Liver (tissue), 3 donors: ENCODE data around the gene CTLA4.

Experiments
- FOXA1 ChIP-seq: IDR thresholded peaks from 2 replicates; pipeline ENCODE4 v1.6.1; 2016; ENCODE audit warnings: antibody characterized with exemption
- GABPA ChIP-seq, 2 donors: IDR thresholded peaks in 1 of 2; conservative IDR thresholded peaks in 1 of 2; 2 replicates each; pipeline ENCODE4 v1.6.1; 2016; ENCODE audit warnings: antibody characterized with exemption in 2 of 2, mild to moderate bottlenecking in 1 of 2, moderate library complexity in 1 of 2
- JUND ChIP-seq, 2 donors: IDR thresholded peaks; 2 replicates each; pipeline ENCODE4 v1.6.1; 2016; ENCODE audit warnings: antibody characterized with exemption in 2 of 2
- RAD21 ChIP-seq, 2 donors: IDR thresholded peaks; 2 replicates each; pipeline ENCODE4 v1.6.1; 2016; ENCODE audit warnings: antibody characterized with exemption in 2 of 2, mild to moderate bottlenecking in 2 of 2
- SP1 ChIP-seq: IDR thresholded peaks from 2 replicates; pipeline ENCODE4 v1.6.1; 2018; ENCODE audit warnings: antibody characterized with exemption, mild to moderate bottlenecking
- TAF1 ChIP-seq: conservative IDR thresholded peaks from 2 replicates; pipeline ENCODE4 v1.6.1; 2016; ENCODE audit warnings: antibody characterized with exemption, mild to moderate bottlenecking
- TF ChIP-seq, protein P1 (sequence below): fragments of 150-350 bp; IDR thresholded peaks from 2 replicates; pipeline ENCODE4 v1.5.1; 2017; ENCODE audit warnings: improper control_type of control experiment, low read depth, low read length; ENCODE audit not compliant: missing input control
- TF ChIP-seq, protein P2 (sequence below): IDR thresholded peaks from 2 replicates; pipeline ENCODE4 v1.6.1; 2016; ENCODE audit warnings: antibody characterized with exemption, mild to moderate bottlenecking
- TF ChIP-seq, protein P3 (sequence below): IDR thresholded peaks from 2 replicates; pipeline ENCODE4 v1.6.1; 2016; ENCODE audit warnings: antibody characterized with exemption
- TF ChIP-seq, protein P4 (sequence below): IDR thresholded peaks from 2 replicates; pipeline ENCODE4 v1.6.1; 2016; ENCODE audit warnings: antibody characterized with exemption
- donor health status: healthy.
- donor health status: healthy.

DNA sequence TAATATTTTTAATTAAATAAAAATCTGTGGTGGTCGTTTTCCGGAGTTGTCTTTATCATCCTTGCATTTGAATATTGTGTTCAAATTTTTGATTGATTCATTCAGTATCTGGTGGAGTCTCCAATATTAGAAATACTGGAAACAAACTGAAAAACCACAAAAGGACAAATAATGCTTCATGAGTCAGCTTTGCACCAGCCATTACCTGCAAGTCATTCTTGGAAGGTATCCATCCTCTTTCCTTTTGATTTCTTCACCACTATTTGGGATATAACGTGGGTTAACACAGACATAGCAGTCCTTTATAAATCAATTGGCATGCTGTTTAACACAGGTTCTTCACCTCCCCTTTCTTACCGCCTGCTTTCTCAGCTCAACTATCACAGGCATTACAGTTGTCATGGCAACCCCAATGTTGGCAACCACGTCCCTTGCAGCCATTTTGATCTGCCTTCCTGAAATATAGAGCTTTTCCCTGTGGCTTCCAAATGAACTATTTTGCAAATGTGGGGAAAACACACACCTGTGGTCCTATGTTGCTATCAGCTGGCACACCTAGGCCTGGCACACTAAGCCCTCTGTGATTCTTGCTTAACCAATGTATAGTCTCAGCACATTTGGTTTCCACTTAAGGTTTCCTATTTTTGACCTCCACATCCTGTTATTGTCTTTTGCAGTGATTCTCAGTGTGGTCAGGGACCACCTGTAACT is 6.5 kb downstream of the CTLA4 start:
- TF ChIP-seq, protein P1, sequence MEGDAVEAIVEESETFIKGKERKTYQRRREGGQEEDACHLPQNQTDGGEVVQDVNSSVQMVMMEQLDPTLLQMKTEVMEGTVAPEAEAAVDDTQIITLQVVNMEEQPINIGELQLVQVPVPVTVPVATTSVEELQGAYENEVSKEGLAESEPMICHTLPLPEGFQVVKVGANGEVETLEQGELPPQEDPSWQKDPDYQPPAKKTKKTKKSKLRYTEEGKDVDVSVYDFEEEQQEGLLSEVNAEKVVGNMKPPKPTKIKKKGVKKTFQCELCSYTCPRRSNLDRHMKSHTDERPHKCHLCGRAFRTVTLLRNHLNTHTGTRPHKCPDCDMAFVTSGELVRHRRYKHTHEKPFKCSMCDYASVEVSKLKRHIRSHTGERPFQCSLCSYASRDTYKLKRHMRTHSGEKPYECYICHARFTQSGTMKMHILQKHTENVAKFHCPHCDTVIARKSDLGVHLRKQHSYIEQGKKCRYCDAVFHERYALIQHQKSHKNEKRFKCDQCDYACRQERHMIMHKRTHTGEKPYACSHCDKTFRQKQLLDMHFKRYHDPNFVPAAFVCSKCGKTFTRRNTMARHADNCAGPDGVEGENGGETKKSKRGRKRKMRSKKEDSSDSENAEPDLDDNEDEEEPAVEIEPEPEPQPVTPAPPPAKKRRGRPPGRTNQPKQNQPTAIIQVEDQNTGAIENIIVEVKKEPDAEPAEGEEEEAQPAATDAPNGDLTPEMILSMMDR, result no peak
- TF ChIP-seq, protein P2, sequence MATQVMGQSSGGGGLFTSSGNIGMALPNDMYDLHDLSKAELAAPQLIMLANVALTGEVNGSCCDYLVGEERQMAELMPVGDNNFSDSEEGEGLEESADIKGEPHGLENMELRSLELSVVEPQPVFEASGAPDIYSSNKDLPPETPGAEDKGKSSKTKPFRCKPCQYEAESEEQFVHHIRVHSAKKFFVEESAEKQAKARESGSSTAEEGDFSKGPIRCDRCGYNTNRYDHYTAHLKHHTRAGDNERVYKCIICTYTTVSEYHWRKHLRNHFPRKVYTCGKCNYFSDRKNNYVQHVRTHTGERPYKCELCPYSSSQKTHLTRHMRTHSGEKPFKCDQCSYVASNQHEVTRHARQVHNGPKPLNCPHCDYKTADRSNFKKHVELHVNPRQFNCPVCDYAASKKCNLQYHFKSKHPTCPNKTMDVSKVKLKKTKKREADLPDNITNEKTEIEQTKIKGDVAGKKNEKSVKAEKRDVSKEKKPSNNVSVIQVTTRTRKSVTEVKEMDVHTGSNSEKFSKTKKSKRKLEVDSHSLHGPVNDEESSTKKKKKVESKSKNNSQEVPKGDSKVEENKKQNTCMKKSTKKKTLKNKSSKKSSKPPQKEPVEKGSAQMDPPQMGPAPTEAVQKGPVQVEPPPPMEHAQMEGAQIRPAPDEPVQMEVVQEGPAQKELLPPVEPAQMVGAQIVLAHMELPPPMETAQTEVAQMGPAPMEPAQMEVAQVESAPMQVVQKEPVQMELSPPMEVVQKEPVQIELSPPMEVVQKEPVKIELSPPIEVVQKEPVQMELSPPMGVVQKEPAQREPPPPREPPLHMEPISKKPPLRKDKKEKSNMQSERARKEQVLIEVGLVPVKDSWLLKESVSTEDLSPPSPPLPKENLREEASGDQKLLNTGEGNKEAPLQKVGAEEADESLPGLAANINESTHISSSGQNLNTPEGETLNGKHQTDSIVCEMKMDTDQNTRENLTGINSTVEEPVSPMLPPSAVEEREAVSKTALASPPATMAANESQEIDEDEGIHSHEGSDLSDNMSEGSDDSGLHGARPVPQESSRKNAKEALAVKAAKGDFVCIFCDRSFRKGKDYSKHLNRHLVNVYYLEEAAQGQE, result no peak
- TF ChIP-seq, protein P3, sequence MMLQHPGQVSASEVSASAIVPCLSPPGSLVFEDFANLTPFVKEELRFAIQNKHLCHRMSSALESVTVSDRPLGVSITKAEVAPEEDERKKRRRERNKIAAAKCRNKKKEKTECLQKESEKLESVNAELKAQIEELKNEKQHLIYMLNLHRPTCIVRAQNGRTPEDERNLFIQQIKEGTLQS, result no peak
- TF ChIP-seq, protein P4, sequence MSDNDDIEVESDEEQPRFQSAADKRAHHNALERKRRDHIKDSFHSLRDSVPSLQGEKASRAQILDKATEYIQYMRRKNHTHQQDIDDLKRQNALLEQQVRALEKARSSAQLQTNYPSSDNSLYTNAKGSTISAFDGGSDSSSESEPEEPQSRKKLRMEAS, result no peak
- TF ChIP-seq FOXA1 (no peak), JUND (IDR thresholded peaks at IDR 0.05) (no peak), RAD21 (IDR thresholded peaks at IDR 0.05) (no peak), TAF1 (no peak), SP1 (no peak), GABPA (IDR thresholded peaks at IDR 0.05 in 1 of 2, conservative IDR thresholded peaks at IDR 0.05 in 1 of 2) (no peak)
